Ecto neural progenitor cell (in vitro differentiated cells): ENCODE data around the gene ME1.
"Not testable (repeated sequence)": the region's sequence is repeated elsewhere in the genome, so short reads cannot be mapped to it uniquely, and the experiment has no call there.

Source experiments
- DNase-seq: peaks from one replicate; pipeline ENCODE4 v3.0.0-alpha.2; 2018; ENCODE audit warnings: low spot score

The ME1 gene

GRCh38 chr6:83431545-83432155 is 799 bp upstream of the ME1 start:
- DNase-seq = no peak

DNA sequence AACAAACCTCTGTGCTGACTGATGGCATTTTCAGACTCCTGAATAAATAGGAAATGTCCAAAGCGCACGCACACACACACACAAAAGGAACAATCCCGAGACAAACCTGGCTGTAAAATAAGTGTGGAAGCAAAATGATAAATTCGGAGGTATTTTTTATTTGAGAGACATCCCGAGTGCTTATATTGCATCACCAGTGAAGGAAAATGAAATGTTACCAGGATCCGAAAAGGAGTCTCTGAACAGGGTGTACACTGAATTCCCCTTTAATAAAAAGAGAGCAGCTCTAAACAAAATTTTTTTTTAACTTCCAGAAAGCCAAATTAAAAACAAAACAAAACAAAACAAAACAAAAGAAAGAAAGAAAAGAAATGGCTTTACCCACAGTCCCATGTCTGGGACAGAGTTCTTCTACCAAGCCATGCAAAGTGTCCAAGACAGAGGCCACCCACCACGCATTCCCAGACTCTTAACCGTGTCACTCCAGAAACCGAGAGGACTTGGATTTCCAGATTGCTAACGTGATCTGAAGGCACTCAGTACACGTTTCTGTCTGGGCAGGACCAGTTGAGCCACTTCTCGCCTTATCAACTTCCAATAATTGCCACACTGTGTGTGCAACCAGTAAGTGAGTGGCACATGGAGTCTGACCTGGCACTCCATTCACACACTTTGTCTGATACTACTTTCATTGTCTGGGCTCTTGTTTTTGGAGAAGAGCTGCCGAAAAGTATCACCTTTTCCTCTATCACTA is 817 bp downstream of the ME1 start:
- DNase-seq = peak; percentile 74

GRCh38 chr6:83429269-83429668 is 1.6 kb downstream of the ME1 start:
- no peak for DNase-seq

GRCh38 chr6:83424392-83425018 is 6.3 kb downstream of the ME1 start:
- DNase-seq = no peak

GRCh38 chr6:83417880-83418663 is 12.8 kb downstream of the ME1 start:
- no peak for DNase-seq

DNA sequence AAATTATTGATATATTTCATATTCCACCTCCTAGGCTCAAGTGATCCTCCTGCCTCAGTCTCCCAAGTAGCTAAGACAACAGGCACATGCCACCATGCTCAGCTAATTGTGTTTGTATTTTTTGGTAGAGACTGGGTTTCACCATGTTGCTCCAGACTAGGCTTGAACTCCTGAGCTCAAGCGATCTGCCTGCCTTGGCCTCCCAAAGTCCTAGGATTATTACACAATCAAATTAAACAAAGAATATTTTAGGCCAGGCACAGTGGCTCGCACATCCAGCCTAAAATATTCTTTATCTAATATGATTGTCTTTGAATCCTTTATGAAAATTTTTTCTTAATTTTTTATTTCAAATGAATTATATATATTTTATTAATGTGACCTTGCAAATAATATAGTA is 17.8 kb downstream of the ME1 start:
- DNase-seq = no peak

GRCh38 chr6:83411731-83412130 is 19.1 kb downstream of the ME1 start:
- DNase-seq = no peak

DNA sequence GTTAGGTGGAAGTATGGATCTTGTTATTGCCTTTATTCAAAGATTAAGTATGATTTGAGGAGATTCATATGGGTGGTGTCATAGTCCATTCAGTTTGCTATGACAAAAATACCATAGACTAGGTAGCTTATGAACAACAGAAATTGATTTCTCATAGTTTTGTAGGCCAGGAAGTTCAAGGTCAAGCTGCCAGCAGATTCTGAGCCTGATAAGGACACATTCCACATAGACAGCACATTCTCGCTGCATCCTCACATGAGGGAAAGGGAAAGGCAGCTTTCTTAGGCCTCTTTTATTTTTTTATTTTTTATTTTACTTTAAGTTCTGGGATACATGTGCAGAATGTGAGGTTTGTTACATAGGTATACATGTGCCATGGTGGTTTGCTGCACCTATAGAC is 27.7 kb downstream of the ME1 start:
- no peak for DNase-seq

- DNase-seq = no peak
Observed at GRCh38 chr6:83389606-83390005, 41.2 kb downstream of the ME1 start.

DNA sequence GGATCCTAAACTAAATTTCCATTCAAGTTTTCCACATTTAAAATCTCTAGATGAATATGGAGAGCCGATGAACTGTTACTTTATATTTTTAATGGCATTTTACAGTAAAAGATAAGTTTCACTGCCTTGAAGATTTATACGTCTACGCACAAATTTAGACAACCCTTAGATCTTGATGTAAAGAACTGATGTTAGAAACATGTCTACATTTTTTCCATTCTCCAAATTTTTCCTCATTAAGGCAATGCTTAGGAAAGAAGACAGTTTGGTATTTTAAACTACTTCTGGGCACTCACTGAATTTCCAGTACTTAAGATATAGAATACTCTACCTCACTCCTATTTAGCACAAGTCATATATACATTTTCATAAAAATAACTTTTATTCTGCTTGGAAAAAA is 45.4 kb downstream of the ME1 start:
- no peak for DNase-seq

GRCh38 chr6:83384751-83385150 is 46.1 kb downstream of the ME1 start:
- no peak for DNase-seq

DNA sequence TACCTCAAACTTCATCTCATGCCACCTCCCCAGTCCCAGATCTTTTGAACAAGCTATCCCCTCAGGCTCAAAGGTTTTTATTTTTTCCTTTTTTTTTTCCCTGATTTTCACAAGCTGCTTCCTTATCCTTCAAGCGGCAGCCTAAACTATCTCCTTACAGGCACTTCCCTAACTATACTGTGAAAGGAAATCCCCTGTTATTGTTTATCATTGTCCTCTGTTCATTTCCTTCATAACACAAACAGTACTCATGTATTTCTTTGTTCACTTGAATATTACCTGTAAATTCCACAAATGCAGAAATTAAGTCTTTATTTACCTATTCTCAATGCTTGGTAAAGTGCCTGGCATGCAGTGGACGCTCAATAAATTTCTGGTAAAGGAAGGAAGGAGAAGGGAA is 48.9 kb downstream of the ME1 start:
- no peak for DNase-seq

DNA sequence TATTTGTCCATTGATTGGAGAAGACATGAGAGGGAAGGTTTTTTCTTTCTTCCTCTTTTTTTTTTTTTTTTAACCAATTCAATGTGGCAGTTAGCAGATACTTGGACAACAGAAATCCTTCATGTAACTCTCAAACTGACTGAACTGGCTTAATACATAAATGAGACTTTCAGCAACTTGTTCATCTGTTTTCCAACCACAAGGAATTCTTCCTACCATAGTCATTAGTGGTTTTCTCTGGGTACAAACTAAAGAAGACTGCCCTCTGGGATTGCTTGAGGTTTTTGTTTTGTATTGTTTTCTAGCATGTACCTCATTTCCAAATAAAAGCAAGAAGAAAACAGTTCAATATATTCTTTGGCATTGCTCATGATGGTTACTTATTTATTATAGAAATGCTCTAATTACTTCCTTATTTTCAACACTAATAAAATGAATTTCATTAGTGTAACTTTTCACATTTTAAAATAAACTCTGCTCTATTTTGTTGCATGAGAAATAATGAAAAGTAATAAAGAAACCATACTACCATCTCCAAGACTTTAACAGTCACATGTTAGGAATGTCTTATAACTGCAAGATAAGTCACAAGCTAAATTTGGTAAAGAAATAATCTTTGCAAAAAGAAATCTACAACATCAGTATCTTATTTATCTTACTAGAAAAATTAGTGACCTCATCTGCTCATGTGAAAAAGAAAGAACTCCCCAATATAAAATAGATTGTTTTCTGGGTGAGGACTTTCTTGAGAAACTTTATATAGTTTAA is 52.0 kb downstream of the ME1 start:
- no peak for DNase-seq

DNA sequence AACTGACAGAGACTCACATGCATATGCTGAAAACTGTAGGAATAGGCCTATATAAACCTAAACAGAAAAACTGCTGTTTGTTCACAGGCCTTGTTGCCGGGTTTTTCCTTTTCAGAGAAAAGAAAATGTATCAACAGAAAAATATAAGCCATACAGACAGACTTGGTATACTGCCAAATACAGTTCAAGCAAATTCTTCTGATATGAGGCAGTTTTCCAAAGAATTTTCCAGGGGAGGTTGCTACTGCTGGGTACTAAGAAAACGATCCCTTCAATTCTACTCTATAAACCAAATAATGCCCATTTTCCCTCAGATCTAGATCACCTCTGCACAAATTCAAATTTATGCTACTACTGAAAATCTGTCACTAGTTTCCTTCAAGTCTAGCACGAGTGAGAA is 59.4 kb downstream of the ME1 start:
- no peak for DNase-seq

DNA sequence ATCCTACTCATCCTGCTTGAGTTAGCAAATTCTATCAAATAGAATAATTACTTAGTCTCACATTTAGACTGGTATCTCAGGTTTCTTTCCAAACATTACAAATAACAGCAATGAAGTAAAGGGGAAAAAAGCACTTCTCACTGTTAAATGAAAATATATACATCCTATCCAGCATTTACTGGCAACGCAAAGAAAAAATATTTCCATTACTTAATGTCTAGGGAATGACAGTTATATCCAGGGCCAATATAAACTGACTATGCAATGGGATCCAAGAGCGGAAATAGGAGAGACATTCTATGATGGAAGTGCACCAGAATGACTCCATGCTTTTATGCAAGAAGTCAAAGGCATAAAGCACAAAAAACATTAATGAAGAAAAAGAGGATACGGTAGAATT is 60.3 kb downstream of the ME1 start:
- DNase-seq = no peak

DNA sequence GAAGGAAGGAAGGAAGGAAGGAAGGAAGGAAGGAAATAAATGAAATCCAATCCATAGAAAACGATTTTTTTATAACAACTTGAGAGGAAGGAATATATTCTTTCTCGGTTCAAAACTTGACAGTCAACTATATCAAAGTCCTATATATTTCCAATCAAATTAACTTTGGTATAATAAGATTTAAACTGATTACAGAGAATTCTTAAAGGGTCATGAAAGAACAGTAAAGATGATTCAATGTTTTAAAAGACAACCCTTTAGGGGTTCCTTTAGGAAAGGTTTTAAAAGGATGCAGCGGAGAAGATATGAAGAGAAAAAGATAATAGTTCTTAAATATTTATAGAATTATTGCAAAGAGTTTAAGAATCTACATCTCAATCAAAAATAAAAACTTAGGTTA is 61.2 kb downstream of the ME1 start:
- no peak for DNase-seq

DNA sequence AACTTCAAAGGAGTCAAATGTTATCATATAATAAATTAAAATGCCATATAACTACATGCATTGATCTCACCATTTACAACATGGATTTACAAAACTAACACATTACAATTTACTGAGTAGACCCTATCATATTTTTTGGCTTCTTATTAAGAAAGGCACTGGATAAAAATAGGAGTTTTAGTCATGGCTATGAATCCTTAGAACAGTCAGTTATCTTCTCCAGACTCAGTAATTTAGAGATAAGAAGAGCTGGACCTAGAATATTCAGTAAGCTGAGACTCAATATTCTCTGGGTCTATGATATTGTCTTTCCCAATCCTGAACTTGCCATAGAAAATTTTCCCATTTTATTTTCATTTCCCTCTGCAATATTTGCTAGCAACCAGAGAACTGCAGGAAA is 62.3 kb downstream of the ME1 start:
- DNase-seq = no peak

GRCh38 chr6:83367104-83367503 is 63.7 kb downstream of the ME1 start:
- no peak for DNase-seq

- no peak for DNase-seq
Observed at GRCh38 chr6:83365931-83366330, 64.9 kb downstream of the ME1 start.

GRCh38 chr6:83362349-83362748 is 68.5 kb downstream of the ME1 start:
- DNase-seq = not testable (repeated sequence)

GRCh38 chr6:83359638-83360037 is 71.2 kb downstream of the ME1 start:
- DNase-seq = no peak

- DNase-seq = no peak
Observed at GRCh38 chr6:83354747-83355146, 76.1 kb downstream of the ME1 start.
